Epithelial cell of esophagus (primary cell): ENCODE measurements around the gene CRMP1.

Experiments used
- DNase-seq: peaks from one replicate; pipeline ENCODE4 v3.0.0; 2010; ENCODE audit warnings: low read depth
- H3K4me3 ChIP-seq: 2 replicates; pipeline ENCODE4 v1.5.1; 2011; ENCODE audit warnings: mild to moderate bottlenecking, low read length, control low read depth
- CTCF ChIP-seq: IDR thresholded peaks from 2 replicates; pipeline ENCODE4 v1.5.1; 2011; ENCODE audit warnings: low read depth, mild to moderate bottlenecking, low read length, control low read depth, inconsistent platforms; ENCODE audit not compliant: insufficient read depth; ENCODE audit errors: missing control alignments

CRMP1 gene

GRCh38 chr4:5913454-5913853 is 20.6 kb upstream of the CRMP1 start:
- TF ChIP-seq CTCF: no peak
- H3K4me3 ChIP-seq: no peak overlapping the region

GRCh38 chr4:5912614-5913019 is 19.7 kb upstream of the CRMP1 start:
- no peak overlapping the region for H3K4me3 ChIP-seq
- no peak for TF ChIP-seq CTCF
- peak; percentile 30 for DNase-seq

More at GRCh38 chr4:5913454-5913853, 20.6 kb upstream of the CRMP1 start:
- DNase-seq: no peak

- no peak overlapping the region for H3K4me3 ChIP-seq
- TF ChIP-seq CTCF: no peak
Observed at GRCh38 chr4:5908876-5909427, 16.1 kb upstream of the CRMP1 start.

GRCh38 chr4:5906191-5906590 is 13.3 kb upstream of the CRMP1 start:
- TF ChIP-seq CTCF: no peak
- H3K4me3 ChIP-seq: no peak overlapping the region
- DNase-seq: no peak

More at GRCh38 chr4:5908876-5909427, 16.1 kb upstream of the CRMP1 start:
- no peak for DNase-seq

GRCh38 chr4:5905714-5906113 is 12.8 kb upstream of the CRMP1 start:
- no peak for TF ChIP-seq CTCF
- no peak for DNase-seq
- no peak overlapping the region for H3K4me3 ChIP-seq

GRCh38 chr4:5900844-5901243 is 8.0 kb upstream of the CRMP1 start:
- no peak for DNase-seq
- TF ChIP-seq CTCF: no peak
- H3K4me3 ChIP-seq: no peak overlapping the region

GRCh38 chr4:5899881-5900280 is 7.0 kb upstream of the CRMP1 start:
- no peak for DNase-seq
- no peak for TF ChIP-seq CTCF
- no peak overlapping the region for H3K4me3 ChIP-seq
